Mucosa of stomach (tissue), 1 donor: ENCODE measurements around the gene PAPSS2.

Experiments used
- H3K27me3 ChIP-seq: one replicate; pipeline ENCODE4 v1.7.0; 2013; ENCODE audit warnings: mild to moderate bottlenecking, low read length; ENCODE audit not compliant: control insufficient read depth, insufficient read depth
- H3K36me3 ChIP-seq: one replicate; pipeline ENCODE4 v1.7.0; 2013; ENCODE audit warnings: low read length; ENCODE audit not compliant: control insufficient read depth, insufficient read depth
- H3K4me1 ChIP-seq: one replicate; pipeline ENCODE4 v1.7.0; 2013; ENCODE audit warnings: mild to moderate bottlenecking, low read length; ENCODE audit not compliant: control insufficient read depth, insufficient read depth
- H3K4me3 ChIP-seq: one replicate; pipeline ENCODE4 v1.7.0; 2013; ENCODE audit warnings: low read length
- H3K9ac ChIP-seq: one replicate; pipeline ENCODE4 v1.7.0; 2013; ENCODE audit warnings: mild to moderate bottlenecking, low read length, moderate library complexity
- H3K9me3 ChIP-seq: one replicate; pipeline ENCODE4 v1.7.0; 2013; ENCODE audit warnings: mild to moderate bottlenecking, low read length, moderate library complexity; ENCODE audit not compliant: control insufficient read depth
- donor health status: Pancreatic carcinoma.

Gene PAPSS2

GRCh38 chr10:87678302-87678701, 18.6 kb downstream of the PAPSS2 start:
- Histone ChIP-seq H3K4me1 (peaks cover 5% of the 10 kb centered on the region), H3K9ac (no peak overlapping the region), H3K9me3 (no peaks in the 10 kb centered on the region), H3K27me3 (no peaks in the 10 kb centered on the region), H3K4me3 (no peak overlapping the region), H3K36me3 (no peaks in the 10 kb centered on the region)

- H3K9ac ChIP-seq = no peak overlapping the region
- peaks cover 6% of the 10 kb centered on the region for H3K4me1 ChIP-seq
- H3K9me3 ChIP-seq = no peaks in the 10 kb centered on the region
- no peaks in the 10 kb centered on the region for H3K36me3 ChIP-seq
- H3K27me3 ChIP-seq = no peaks in the 10 kb centered on the region
- no peak overlapping the region for H3K4me3 ChIP-seq
Measured at GRCh38 chr10:87683356-87683755, 23.7 kb downstream of the PAPSS2 start.

- Histone ChIP-seq H3K9me3 (no peaks in the 10 kb centered on the region), H3K36me3 (no peaks in the 10 kb centered on the region), H3K4me3 (no peak overlapping the region), H3K4me1 (peaks cover 6% of the 10 kb centered on the region), H3K9ac (no peak overlapping the region), H3K27me3 (no peaks in the 10 kb centered on the region)
Measured at GRCh38 chr10:87684001-87684638, 24.4 kb downstream of the PAPSS2 start.

- no peaks in the 10 kb centered on the region for H3K27me3 ChIP-seq
- H3K4me3 ChIP-seq = no peak overlapping the region
Measured at GRCh38 chr10:87685832-87686574, 26.3 kb downstream of the PAPSS2 start.

GRCh38 chr10:87691506-87692070, 31.9 kb downstream of the PAPSS2 start:
- Histone ChIP-seq H3K9me3 (no peaks in the 10 kb centered on the region), H3K4me1 (peaks cover 17% of the 10 kb centered on the region), H3K4me3 (no peak overlapping the region), H3K9ac (no peak overlapping the region), H3K36me3 (no peaks in the 10 kb centered on the region), H3K27me3 (no peaks in the 10 kb centered on the region)

More at GRCh38 chr10:87685832-87686574, 26.3 kb downstream of the PAPSS2 start:
- H3K9ac ChIP-seq = no peak overlapping the region
- peaks cover 6% of the 10 kb centered on the region for H3K4me1 ChIP-seq
- no peaks in the 10 kb centered on the region for H3K9me3 ChIP-seq
- no peaks in the 10 kb centered on the region for H3K36me3 ChIP-seq

- H3K4me3 ChIP-seq = no peak overlapping the region
- no peaks in the 10 kb centered on the region for H3K27me3 ChIP-seq
- H3K4me1 ChIP-seq = peaks cover 17% of the 10 kb centered on the region
- H3K9me3 ChIP-seq = no peaks in the 10 kb centered on the region
- H3K9ac ChIP-seq = no peak overlapping the region
- no peaks in the 10 kb centered on the region for H3K36me3 ChIP-seq
Measured at GRCh38 chr10:87692956-87693484, 33.3 kb downstream of the PAPSS2 start.

- H3K4me3 ChIP-seq = no peak overlapping the region
- H3K9ac ChIP-seq = no peak overlapping the region
- H3K27me3 ChIP-seq = no peaks in the 10 kb centered on the region
- peaks cover 17% of the 10 kb centered on the region for H3K4me1 ChIP-seq
- no peaks in the 10 kb centered on the region for H3K36me3 ChIP-seq
- H3K9me3 ChIP-seq = no peaks in the 10 kb centered on the region
Measured at GRCh38 chr10:87694011-87694794, 34.5 kb downstream of the PAPSS2 start.

GRCh38 chr10:87695074-87695473, 35.4 kb downstream of the PAPSS2 start:
- H3K9ac ChIP-seq = no peak overlapping the region
- no peaks in the 10 kb centered on the region for H3K27me3 ChIP-seq
- H3K36me3 ChIP-seq = no peaks in the 10 kb centered on the region
- H3K4me3 ChIP-seq = no peak overlapping the region
- H3K9me3 ChIP-seq = no peaks in the 10 kb centered on the region
- peaks cover 17% of the 10 kb centered on the region for H3K4me1 ChIP-seq

GRCh38 chr10:87696922-87697745, 37.5 kb downstream of the PAPSS2 start:
- H3K27me3 ChIP-seq = no peaks in the 10 kb centered on the region
- H3K36me3 ChIP-seq = no peaks in the 10 kb centered on the region
- no peak overlapping the region for H3K4me3 ChIP-seq
- H3K9ac ChIP-seq = no peak overlapping the region
- peaks cover 13% of the 10 kb centered on the region for H3K4me1 ChIP-seq
- H3K9me3 ChIP-seq = no peaks in the 10 kb centered on the region

- Histone ChIP-seq H3K4me3 (no peak overlapping the region), H3K4me1 (peaks cover 13% of the 10 kb centered on the region), H3K9me3 (no peaks in the 10 kb centered on the region), H3K27me3 (no peaks in the 10 kb centered on the region), H3K36me3 (no peaks in the 10 kb centered on the region), H3K9ac (no peak overlapping the region)
Measured at GRCh38 chr10:87700031-87700796, 40.5 kb downstream of the PAPSS2 start.
